NCI-H446 (cell line): ENCODE measurements around the gene WDR1.

Source experiments
- DNase-seq, 2 experiments: peaks; one replicate each; lab custom pipeline; 2025; lab: John Stamatoyannopoulos, UW

WDR1 gene

DNA sequence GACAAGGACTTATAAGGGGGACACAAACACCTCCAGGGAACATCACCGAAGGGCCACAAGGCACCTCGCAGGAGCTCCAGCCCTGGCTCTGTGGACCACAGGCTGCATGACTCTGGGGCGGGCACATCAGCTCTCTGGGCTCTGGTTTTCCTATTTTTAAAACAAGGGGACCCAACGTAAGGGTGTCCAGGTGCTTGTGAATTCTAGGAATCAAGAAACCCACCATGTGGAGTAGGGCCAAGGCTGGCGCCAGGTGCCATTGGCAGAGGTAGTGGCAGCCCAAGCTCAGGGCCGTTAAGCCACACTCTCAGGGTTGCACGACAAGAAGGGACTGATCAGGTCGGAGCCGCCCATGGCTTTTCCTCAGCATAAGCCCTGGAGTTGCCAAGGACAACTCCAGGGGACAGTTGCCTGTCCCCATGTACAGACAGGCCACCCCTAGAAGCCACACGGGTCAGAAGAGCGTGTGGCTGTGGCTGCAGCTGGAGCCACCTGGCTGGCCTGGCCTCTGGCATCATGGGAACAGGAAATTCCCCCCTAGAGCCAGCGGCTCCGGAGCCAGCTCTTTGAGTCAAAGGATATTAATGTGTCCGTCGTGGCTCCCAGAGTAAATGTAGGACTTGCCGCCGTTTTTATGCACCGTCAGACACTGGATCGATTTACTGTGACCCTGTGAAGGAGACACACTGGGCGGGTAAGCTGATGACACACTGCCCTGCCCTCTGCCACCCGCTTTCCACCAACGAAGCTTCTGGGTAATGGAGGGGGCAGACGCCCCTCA lies 32.5 kb downstream of the WDR1 start:
- no peak for DNase-seq

DNA sequence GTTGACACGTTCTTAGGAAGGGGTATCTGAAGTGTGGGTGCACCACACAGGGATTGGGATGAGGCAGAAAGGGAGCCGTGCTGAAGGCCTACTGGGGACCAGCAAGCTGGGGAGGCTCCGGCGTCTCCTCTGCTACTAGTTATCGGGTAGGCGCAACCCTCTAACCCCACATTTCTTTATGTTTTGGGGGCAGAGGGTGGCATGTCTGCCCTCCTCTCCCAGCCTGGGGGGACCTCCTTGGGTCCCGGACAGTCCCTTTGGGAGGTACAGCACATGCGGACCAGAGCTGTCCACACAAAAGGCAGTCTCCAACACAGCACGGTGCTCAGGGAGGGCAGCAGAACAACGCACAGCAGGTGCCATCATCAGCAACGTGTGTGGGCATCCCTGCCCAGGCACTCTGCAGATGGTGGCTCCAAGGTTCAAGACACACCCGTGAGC lies 33.2 kb downstream of the WDR1 start:
- no peak for DNase-seq

DNA sequence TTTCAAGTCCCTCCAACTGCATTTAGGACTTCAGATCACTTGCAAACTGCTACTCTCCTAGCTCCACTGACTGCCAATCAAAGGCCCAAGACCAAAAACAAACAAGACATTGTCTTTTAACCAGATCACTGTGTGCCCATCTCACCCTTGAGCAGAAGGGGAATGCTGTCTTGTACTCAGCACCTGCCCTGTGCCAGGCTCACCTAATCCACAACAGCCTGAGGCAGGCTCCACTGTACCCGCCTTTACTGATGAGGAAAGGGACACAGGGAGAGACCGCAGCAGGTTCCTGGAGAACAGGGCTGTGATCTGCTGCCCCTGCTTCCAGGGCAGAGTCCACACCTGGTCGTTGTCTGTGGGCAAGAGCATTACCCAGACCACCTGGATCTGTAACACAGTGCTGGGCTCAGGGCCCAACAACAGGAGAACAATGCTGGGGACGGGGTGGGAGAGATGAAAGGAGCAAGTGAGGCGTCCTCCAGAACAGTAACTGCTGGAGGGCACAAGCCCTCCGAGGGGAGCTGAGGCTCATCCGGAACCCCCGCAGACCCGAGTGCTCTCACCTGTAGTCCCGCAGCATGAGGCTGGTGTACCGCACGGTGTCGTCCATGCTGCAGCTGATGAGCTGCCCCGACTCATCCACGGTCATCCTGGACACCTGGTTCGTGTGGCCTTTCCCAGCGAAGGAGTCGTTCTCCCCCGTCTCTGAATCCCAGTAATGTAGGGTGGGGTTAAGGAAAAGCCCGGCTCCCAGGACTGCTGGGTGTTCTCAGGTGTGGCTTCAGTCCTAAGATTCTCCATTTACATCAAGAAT lies 33.9 kb downstream of the WDR1 start:
- no peak for DNase-seq

DNA sequence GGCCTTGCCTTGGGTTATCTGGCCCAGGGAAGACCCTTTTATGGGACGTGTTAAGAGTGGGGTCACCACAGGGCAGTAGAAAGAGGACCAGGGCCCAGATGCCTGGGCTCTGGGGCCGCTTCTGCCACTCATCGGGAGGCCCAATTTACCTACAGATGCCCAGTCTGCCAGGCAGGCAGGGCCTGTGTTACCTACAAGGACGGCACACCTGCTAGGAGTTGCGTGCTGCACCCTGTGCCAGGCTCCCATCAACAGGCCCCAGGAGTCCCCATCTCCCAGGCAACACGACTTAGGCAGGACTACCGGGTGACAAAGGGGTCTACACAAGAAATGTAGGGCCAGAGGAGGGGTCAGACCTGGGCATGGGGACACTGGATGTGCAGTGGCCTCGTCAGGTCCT lies 34.6 kb downstream of the WDR1 start:
- DNase-seq: no peak

DNA sequence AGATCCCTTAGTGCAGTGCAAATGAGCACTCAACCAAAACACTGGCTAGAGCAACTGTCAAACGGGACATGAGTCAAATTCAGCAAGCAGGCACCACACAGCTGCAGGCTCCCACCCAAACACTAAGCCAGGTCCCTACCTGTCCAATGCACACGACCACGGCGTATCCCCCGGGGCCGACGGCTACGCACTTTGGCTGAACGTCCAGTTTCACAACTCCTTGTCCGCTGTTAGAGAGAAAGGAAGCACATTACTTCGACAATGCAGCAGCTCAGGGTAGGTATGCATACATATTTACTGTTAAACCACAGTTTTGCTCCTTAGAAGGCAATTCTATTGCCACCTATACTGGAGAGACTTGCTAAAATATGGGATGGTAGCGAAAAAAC lies 35.4 kb downstream of the WDR1 start:
- no peak for DNase-seq

DNA sequence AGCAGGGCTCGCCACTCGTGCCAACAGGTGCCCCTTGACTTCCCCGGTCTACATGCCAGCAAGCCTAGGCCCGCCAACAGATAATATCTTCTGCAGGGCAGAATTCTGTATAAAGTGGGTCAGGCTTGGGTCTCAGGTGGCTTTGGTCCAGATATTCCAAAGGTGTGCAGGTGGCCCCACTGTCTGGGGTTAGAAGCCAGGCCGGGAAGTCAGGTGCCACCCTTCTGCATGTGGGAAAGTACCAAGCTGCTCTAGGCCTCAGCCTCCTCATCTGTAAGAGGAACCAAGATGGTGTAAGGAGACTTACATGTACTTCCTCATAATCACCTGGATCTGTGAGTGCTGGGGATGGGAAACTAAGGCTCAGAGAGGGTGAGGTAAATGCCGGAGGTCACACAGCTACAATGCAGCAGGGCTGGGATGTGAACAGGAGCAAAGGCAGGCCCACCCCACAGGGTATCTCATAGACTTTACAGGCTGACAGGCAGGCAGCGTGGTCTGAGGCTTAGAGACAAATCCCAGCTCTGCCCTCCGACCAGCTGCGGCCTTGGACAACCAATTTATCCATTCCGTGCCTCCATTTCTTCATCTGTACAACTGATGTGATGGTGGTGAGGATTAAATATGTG lies 35.9 kb downstream of the WDR1 start:
- no peak for DNase-seq

DNA sequence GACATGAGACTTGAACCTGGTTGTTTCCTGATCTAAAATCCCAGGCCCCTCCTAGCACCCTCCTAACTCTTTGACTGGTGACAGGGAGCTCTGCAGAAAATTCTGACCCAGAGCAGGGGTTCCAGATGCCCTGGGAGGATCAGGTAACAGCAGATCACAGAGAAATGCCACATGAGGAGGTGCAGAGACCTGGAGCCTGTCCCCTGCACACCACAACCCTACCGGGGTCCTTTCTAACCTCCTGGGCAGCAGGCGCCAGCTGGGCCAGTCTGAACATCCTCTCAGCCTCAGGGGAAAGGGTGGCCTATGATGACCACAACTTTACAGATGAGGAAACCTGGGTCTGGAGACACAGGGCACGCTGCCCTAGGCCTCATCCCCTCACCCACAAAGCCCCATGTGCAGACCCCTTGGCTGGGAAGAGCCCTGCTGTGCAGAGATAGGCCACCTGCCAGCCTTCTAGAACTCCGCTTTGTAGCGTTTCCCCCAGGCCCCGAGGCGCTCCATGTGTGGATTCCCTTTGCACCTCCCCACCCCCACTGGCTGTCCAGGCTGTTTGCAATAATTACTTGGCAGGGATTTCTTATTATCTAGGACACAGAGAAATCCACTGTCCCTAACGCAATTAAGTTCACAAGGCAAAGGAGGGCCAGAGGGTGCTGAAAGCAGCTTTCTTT lies 36.5 kb downstream of the WDR1 start:
- DNase-seq: no peak

DNA sequence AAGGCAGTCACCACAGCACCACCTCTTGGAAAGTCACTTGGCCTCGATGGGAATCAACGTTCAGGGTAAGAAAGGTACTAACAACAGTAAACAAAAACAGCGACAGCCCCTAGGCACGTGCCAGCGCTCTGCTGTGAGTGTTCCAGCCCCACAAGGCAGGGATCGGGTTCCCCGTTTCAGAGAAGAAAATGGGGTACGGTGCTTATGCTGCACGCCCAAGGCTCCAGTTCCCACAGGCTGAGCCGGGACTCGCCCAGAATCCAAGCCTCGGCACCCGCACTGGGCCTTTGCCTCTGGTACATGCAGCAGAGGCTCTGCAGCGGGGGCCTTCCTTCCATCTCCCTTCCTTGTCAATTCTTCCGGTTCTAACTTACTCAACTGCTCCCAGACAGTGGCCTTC lies 37.3 kb downstream of the WDR1 start:
- DNase-seq: no peak

DNA sequence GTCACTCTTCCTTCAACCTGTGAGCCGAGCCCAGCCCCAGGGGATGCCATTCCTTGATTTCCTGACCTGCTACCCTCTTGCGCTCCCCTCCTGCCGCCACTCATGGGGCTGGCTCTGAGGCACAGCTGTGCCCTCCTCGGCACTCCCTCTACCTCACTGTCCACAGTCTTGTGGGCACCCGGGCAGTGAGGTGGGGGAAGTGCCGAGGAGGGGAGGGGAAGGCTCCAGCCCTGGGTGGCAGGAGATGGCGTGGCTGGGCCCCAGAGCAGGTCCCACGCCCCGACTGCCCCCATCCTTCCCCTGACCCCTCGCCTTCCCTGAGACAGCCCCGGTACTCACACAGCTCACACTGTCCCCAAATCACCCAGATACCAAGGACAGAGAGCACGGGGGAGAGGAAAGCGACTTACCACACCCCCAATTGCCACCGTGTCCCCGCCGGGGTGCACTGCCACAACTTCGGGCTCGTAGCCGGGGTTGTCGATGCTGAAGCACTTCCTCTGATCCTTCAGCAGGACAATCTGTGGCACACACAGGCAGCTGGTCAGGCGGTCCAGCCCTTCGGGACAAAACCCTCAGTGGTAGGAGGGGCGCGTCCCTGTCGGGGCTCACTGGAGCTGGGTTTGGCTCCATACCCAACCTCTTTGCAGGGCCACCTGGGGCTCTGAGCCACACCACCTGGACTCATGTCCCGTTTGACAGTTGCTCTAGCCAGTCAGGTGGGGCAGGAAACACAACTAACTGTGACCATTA lies 37.9 kb downstream of the WDR1 start:
- no peak for DNase-seq

DNA sequence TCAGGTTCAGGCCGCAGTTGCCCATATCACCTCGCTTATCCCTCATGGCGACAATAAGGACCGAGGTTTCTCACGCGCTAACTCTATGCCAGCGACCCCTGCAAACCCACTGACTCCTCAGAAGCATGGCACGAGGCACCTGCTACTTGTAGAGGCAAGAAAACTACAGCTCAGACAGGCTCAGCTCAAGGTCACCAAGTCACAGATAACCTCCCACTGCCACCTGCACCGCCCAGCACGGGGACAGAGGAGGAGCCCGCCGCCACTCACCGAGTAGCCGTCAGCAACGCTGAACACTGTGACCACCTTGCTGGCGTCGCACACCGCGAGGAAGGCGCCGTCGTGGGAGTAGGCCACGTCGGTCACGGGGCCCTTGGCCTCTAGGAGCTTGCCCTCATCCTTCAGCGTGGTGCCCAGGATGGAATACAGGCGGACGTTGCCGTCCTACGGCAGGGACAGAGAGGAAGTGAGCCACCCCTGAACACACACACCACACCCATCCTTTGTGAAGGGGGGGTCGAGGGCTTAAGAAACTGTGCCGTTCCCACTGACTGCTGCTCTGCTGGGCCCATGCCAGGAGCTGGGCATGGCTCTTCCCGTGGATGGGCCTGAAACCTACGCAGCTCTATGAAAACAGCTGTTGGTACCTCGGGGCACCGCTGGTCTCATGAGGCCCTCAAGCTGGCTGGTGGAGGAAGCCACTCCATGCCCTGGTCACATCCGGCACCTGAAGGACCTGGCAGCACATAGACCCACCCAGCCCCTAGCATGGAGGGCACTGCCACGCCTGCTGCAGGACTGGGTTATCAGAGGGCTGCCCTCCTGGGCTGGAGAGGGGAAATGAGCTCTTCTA lies 38.9 kb downstream of the WDR1 start:
- DNase-seq: no peak

DNA sequence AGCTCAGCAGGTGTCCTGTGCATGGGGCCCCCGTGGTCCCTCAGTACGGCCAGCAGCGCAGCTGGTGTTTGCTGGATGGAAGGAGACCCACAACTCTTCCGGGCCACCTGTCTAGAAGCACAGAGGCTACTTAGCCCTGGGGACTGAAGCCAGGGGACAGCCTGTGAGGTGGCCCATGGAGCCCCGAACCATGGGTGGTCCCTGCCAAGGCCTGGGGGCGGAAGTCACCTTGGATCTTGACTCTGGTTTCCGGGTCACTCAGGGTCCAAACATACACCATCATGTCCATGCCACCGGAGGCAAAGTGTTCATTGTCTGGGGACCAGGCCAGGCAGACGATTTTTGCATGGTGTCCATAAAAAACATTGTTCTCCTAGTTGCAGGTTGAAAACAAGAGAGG lies 39.5 kb downstream of the WDR1 start:
- no peak for DNase-seq

DNA sequence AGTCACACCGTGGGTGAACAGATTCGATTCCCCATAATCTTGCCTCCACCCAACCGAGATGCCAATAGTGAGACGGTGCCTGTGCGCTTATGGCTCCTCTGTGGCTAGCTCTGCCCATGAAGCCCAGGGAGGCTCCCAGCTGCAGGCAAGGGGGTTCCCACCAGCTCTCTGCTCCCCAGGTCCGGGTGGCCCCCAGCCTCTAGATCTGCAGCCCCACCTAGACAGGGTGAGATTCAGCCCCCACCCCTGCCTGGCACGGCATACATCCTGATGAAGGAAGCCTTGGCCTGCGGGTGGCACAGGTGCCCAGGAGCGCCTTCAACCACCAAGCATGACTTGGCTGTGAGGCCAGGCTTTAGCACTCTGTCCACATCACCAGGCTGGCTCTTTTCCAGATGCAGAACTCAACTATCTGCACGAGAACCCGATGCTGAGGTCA lies 40.6 kb downstream of the WDR1 start:
- DNase-seq: no peak

DNA sequence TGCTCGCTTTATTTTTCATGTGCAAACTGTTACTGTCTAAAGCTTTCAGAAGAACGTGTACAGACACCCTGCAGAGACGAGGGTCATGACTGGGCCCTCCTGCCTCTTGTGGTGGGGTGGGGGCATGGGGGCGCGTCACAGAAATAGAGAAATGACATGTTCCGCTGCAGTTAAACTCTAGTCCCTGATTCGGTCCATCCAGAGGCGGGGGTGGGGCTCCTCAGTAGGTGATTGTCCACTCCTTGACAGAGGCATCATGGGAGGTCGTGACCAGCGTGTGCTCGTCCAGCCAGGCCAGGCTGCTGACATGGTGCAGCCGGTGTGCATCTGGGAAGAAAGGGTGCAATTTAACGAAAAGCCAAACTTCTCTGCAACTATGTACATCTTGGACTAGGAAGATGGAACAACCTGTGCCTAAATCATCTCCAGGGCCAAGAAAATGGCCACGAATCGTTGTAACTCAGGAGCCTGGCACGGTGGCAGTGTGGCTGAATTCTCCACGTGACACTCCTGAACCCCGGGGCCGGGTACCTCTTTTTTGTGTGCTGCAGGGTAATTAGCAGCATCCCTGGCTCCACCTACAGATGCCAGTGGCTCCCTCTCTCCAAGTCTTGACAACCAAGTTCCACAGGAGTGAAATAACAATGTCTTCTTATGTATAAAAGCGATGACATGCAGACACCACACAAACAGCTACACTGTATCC lies 41.3 kb downstream of the WDR1 start:
- DNase-seq: no peak

DNA sequence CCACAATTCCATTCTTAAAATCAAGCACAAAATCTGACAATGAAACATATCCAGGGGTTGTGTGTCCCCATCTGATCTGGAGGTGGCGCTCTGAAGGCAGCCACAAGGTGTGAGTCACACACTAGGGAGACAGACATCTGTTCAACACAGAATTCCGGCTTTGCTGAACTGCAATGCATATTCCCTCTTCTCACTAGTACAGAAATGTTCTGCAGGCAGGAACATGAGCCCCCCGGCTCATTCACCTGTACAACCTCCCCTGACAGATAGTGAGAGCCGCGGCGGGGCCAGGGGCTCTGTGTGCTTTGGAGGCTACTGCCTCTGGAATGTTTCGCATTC lies 41.9 kb downstream of the WDR1 start:
- no peak for DNase-seq

DNA sequence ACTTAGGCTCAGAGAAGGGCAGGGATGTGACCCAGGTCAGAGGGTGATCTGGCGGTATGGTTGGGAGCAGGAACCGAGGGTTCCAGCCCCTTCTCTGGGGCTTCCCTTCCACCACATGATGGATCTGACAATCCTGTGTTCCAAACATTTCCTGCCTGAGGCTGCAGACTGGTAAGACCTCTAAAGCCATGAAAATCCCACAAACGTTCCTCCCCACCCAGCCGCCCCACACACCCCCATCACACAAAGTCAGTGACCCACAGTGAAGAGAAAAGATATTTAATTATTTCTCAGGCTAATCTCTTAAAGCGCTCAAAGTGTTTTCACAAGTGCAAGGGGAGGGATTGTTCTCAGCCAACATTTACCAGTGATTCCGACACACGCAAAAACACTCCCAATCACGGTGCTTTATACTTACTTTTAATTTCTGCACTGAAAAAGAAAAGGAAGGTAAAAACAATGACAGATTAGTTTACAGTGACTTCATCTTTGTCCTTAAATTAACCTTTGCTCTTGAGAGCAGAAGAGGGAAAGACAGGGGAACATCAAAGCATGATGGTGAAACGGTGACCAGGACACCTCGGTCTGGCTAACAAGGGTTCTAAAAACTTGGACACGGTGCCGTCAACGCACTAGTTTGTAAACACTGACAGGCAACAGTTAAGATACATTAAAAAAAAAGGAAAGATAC lies 42.4 kb downstream of the WDR1 start:
- no peak for DNase-seq

DNA sequence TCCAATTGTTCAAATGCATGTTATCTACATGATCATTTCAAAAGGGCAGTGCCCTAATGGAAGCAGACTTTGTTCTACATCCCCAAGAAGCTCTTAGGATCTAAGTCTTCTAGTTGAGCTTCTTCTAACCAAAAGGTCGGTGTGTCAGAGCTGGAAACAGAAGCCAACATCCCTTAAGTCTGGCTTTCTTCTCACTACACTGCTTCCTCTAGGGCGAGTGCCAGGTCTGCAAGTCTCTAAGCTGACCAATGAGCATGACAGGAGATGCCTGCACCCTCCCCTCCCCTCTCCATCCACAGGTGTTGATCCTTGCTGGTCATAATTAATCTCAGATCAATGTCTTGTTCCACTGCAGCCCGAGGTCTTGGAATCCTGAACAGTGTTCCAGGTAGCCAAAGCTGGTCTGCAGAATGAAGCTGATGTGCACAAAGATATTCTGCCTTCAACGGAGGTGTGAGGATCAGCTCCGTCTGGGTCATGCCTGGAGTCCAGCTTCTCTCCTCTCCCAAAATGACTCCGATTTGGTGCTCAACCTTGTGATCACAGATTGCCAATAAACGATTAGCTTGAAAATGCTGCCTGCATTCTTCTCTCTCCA lies 44.1 kb downstream of the WDR1 start:
- no peak for DNase-seq

DNA sequence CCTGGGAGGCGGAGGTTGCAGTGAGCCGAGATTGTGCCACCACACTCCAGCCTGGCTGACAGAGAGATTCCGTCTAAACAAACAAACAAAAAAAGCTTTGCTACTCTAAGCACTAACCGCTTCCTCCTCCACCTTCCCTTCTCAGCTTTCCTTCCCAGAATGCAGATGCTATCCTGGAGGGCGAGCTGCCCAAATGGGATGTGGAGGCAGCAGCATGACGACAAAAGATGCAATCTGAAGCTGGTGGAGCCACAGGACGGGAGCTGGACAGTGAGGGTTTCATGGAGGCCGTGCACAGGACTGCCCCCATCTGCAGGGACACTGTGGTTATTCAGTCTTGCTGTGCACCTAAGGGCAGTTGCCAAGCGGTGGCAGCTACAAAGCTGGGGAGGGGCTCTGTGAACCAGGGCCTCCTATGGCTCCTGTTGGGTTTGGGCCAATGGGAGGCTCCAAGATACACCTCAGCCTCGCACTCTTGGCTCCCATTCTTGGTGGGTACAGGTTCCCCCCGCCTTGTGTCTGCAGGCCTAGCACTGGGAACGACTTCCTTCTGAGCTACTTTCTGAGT lies 47.4 kb downstream of the WDR1 start:
- no peak for DNase-seq
